Neural cell (in vitro differentiated cells): Measurements from ENCODE around the gene FSIP1. TPM values are rescaled to one million over a fixed set of nuclear protein-coding genes. Genes with fewer than 3 reads are reported as not detected.

Experiments
- H2AFZ ChIP-seq: fragments of 200-600, 300-800 bp; sonication (generic), shearing (Covaris generic); 2 replicates; pipeline ENCODE4 v1.6.0; 2014; ENCODE audit warnings: low read depth, mild to moderate bottlenecking, antibody characterized with exemption, low read length, moderate library complexity
- H3F3A ChIP-seq: fragments of 200-600 bp; shearing (Covaris generic); 2 replicates; pipeline ENCODE4 v1.6.1; 2016; ENCODE audit warnings: mild to moderate bottlenecking, moderate library complexity, mixed read lengths, antibody characterized with exemption, low read length; ENCODE audit not compliant: insufficient read depth, poor library complexity, severe bottlenecking
- H3K27ac ChIP-seq: fragments of 200-600, 300-800 bp; sonication (generic), shearing (Covaris generic); 2 replicates; pipeline ENCODE4 v1.5.1; 2014; ENCODE audit warnings: mild to moderate bottlenecking, low read length, moderate library complexity
- H3K27me3 ChIP-seq: fragments of 300-800, 200-600 bp; sonication (generic), shearing (Covaris generic); 2 replicates; pipeline ENCODE4 v1.6.0; 2014; ENCODE audit warnings: mild to moderate bottlenecking, low read depth, low read length, moderate library complexity; ENCODE audit not compliant: insufficient read depth
- H3K36me3 ChIP-seq: fragments of 300-800, 200-600 bp; sonication (generic), shearing (Covaris generic); 2 replicates; pipeline ENCODE4 v1.5.1; 2014; ENCODE audit warnings: mild to moderate bottlenecking, antibody characterized with exemption, low read length, moderate library complexity; ENCODE audit not compliant: insufficient read depth
- H3K4me2 ChIP-seq: fragments of 300-800, 200-600 bp; sonication (generic), shearing (Covaris generic); 2 replicates; pipeline ENCODE4 v1.6.0; 2014; ENCODE audit warnings: mild to moderate bottlenecking, low read length
- H3K4me3 ChIP-seq: fragments of 300-800, 200-600 bp; sonication (generic), shearing (Covaris generic); 2 replicates; pipeline ENCODE4 v1.5.1; 2014; ENCODE audit warnings: mild to moderate bottlenecking, low read length, moderate library complexity
- H3K79me2 ChIP-seq: fragments of 200-600 bp; shearing (Covaris generic); replicated peaks from 2 replicates; pipeline ENCODE4 v1.6.0; 2014; ENCODE audit warnings: mild to moderate bottlenecking, low read length, moderate library complexity; ENCODE audit not compliant: insufficient read depth
- H3K9ac ChIP-seq: fragments of 300-800, 200-600 bp; sonication (generic), shearing (Covaris generic); 2 replicates; pipeline ENCODE4 v1.6.1; 2016; ENCODE audit warnings: mild to moderate bottlenecking, low read length, mixed read lengths
- H3K9me2 ChIP-seq: fragments of 200-600 bp; shearing (Covaris generic); 2 replicates; pipeline ENCODE4 v1.6.1; 2016; ENCODE audit warnings: mild to moderate bottlenecking, low read length, mixed read lengths; ENCODE audit not compliant: insufficient read depth
- H3K9me3 ChIP-seq: fragments of 200-600, 300-800 bp; sonication (generic), shearing (Covaris generic); 2 replicates; pipeline ENCODE4 v1.6.1; 2016; ENCODE audit warnings: mild to moderate bottlenecking, mixed run types, low read length, moderate library complexity, mixed read lengths
- H4K20me1 ChIP-seq: fragments of 200-600 bp; shearing (Covaris generic); 2 replicates; pipeline ENCODE4 v1.6.1; 2016; ENCODE audit warnings: mild to moderate bottlenecking, mixed run types; ENCODE audit not compliant: insufficient read depth
- CTCF ChIP-seq: fragments of 450-650 bp; IDR thresholded peaks from 2 replicates; pipeline ENCODE4 v1.5.1; 2014; ENCODE audit warnings: antibody characterized with exemption, mild to moderate bottlenecking, moderate library complexity; ENCODE audit not compliant: poor library complexity, severe bottlenecking
- EP300 ChIP-seq: fragments of 450-650 bp; conservative IDR thresholded peaks from 2 replicates; pipeline ENCODE4 v1.6.1; 2014; ENCODE audit warnings: antibody characterized with exemption, mild to moderate bottlenecking, moderate library complexity; ENCODE audit not compliant: poor library complexity, severe bottlenecking
- EZH2 ChIP-seq: fragments of 200-600, 300-800 bp; shearing (Covaris generic), sonication (generic); IDR thresholded peaks from 2 replicates; pipeline ENCODE4 v1.6.1; 2014; ENCODE audit warnings: antibody characterized with exemption, low read length, borderline replicate concordance, mild to moderate bottlenecking; ENCODE audit not compliant: insufficient read depth, poor library complexity, severe bottlenecking
- MXI1 ChIP-seq: fragments of 450-650 bp; conservative IDR thresholded peaks from 2 replicates; pipeline ENCODE4 v1.6.1; 2014; ENCODE audit warnings: antibody characterized with exemption, mild to moderate bottlenecking; ENCODE audit not compliant: poor library complexity, severe bottlenecking
- POLR2AphosphoS5 ChIP-seq: IDR thresholded peaks from 2 replicates; pipeline ENCODE4 v1.6.1; 2012
- RAD21 ChIP-seq: fragments of 450-650 bp; conservative IDR thresholded peaks from 2 replicates; pipeline ENCODE4 v1.6.1; 2014; ENCODE audit warnings: antibody characterized with exemption, mild to moderate bottlenecking, moderate library complexity
- REST ChIP-seq: IDR thresholded peaks from 2 replicates; pipeline ENCODE4 v1.6.1; 2012; ENCODE audit warnings: borderline replicate concordance
- SMC3 ChIP-seq: fragments of 450-650 bp; conservative IDR thresholded peaks from 2 replicates; pipeline ENCODE4 v1.6.1; 2014; ENCODE audit warnings: antibody characterized with exemption, mild to moderate bottlenecking, moderate library complexity; ENCODE audit not compliant: poor library complexity
- TAF1 ChIP-seq: IDR thresholded peaks from 2 replicates; pipeline ENCODE4 v1.6.1; 2012; ENCODE audit warnings: low read depth
- polyA plus RNA-seq: library from polyadenylated mRNA; depleted of rRNA; stranded (reverse); fragments of >200 nt; gene quantifications from 2 replicates; pipeline ENCODE4 v1.2.3, GENCODE V29; 2014

FSIP1 gene
- polyA plus RNA-seq, 1 donor from 2014 or later, result 3.8 TPM

GRCh38 chr15:39788108-39788507, 5.5 kb upstream of the FSIP1 start:
- peaks cover 13% of the 10 kb centered on the region for H3K79me2 ChIP-seq
- no peak overlapping the region for H2AFZ ChIP-seq
- H3K4me3 ChIP-seq, result no peak overlapping the region
- H3F3A ChIP-seq, result no peaks in the 10 kb centered on the region
- no peaks in the 10 kb centered on the region for H3K27me3 ChIP-seq
- no peak overlapping the region for H3K4me2 ChIP-seq
- H3K9ac ChIP-seq, result no peak overlapping the region
- no peaks in the 10 kb centered on the region for H3K9me3 ChIP-seq
- H4K20me1 ChIP-seq, result no peaks in the 10 kb centered on the region
- TF ChIP-seq MXI1 (no peak), POLR2AphosphoS5 (no peak), RAD21 (no peak), SMC3 (no peak), EZH2 (no peak), REST (no peak), TAF1 (no peak), EP300 (no peak)
- no peaks in the 10 kb centered on the region for H3K36me3 ChIP-seq
- no peak overlapping the region for H3K27ac ChIP-seq
- no peaks in the 10 kb centered on the region for H3K9me2 ChIP-seq

- TF ChIP-seq TAF1 (no peak), MXI1 (no peak), EZH2 (no peak), EP300 (no peak), RAD21 (no peak), POLR2AphosphoS5 (no peak), SMC3 (no peak), CTCF (no peak), REST (no peak)
- Histone ChIP-seq H3K9me2 (no peaks in the 10 kb centered on the region), H3K9ac (no peak overlapping the region), H3K4me3 (no peak overlapping the region), H3K79me2 (peaks cover 15% of the 10 kb centered on the region), H2AFZ (no peak overlapping the region), H4K20me1 (no peaks in the 10 kb centered on the region), H3K27ac (no peak overlapping the region), H3F3A (no peaks in the 10 kb centered on the region), H3K36me3 (no peaks in the 10 kb centered on the region), H3K9me3 (no peaks in the 10 kb centered on the region), H3K4me2 (no peak overlapping the region), H3K27me3 (no peaks in the 10 kb centered on the region)
Measured at GRCh38 chr15:39787479-39787878, 4.8 kb upstream of the FSIP1 start.
